Measurements from ENCODE around the gene AKAP14.

DNA sequence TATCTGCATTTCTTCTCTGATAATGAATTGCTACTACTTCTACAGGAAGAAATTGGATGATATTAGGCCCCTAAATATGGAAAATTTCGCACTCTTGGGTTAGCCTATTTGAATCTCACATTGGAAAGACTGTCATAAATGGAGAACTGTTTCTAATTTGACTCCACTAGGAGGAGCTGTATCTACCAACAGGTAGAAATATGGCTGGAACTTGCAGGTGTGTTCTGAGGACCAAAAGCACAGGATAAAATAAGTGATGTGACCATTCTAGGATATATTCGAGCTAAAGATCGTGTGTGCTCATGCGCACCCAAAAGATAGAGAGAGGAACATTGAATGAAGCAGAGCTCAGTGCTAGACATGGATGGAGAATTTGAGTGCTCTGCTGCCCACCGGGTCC is 52.7 kb downstream of the AKAP14 start:
- TF ChIP-seq ZNF114 (CRISPR knock-in tag; IDR thresholded peaks at IDR 0.05) (no peak), POLR2AphosphoS5 (IDR thresholded peaks at IDR 0.05; ENCODE audit: low read depth) (no peak), EZH2phosphoT487 (IDR thresholded peaks at IDR 0.05; ENCODE audit: unreplicated experiment) (no peak), EZH2 (IDR thresholded peaks at IDR 0.05; ENCODE audit: low read depth, unreplicated experiment) (no peak), STAT1 (IDR thresholded peaks at IDR 0.05; ENCODE audit: unreplicated experiment) (no peak), NANOG (IDR thresholded peaks at IDR 0.05; ENCODE audit: borderline replicate concordance) (no peak)
- TF ChIP-seq, protein P1, sequence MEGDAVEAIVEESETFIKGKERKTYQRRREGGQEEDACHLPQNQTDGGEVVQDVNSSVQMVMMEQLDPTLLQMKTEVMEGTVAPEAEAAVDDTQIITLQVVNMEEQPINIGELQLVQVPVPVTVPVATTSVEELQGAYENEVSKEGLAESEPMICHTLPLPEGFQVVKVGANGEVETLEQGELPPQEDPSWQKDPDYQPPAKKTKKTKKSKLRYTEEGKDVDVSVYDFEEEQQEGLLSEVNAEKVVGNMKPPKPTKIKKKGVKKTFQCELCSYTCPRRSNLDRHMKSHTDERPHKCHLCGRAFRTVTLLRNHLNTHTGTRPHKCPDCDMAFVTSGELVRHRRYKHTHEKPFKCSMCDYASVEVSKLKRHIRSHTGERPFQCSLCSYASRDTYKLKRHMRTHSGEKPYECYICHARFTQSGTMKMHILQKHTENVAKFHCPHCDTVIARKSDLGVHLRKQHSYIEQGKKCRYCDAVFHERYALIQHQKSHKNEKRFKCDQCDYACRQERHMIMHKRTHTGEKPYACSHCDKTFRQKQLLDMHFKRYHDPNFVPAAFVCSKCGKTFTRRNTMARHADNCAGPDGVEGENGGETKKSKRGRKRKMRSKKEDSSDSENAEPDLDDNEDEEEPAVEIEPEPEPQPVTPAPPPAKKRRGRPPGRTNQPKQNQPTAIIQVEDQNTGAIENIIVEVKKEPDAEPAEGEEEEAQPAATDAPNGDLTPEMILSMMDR (conservative IDR thresholded peaks at IDR 0.05; ENCODE audit: low read depth in 2 of 2) = peak; percentile 35 to 36
- TF ChIP-seq, protein P2, sequence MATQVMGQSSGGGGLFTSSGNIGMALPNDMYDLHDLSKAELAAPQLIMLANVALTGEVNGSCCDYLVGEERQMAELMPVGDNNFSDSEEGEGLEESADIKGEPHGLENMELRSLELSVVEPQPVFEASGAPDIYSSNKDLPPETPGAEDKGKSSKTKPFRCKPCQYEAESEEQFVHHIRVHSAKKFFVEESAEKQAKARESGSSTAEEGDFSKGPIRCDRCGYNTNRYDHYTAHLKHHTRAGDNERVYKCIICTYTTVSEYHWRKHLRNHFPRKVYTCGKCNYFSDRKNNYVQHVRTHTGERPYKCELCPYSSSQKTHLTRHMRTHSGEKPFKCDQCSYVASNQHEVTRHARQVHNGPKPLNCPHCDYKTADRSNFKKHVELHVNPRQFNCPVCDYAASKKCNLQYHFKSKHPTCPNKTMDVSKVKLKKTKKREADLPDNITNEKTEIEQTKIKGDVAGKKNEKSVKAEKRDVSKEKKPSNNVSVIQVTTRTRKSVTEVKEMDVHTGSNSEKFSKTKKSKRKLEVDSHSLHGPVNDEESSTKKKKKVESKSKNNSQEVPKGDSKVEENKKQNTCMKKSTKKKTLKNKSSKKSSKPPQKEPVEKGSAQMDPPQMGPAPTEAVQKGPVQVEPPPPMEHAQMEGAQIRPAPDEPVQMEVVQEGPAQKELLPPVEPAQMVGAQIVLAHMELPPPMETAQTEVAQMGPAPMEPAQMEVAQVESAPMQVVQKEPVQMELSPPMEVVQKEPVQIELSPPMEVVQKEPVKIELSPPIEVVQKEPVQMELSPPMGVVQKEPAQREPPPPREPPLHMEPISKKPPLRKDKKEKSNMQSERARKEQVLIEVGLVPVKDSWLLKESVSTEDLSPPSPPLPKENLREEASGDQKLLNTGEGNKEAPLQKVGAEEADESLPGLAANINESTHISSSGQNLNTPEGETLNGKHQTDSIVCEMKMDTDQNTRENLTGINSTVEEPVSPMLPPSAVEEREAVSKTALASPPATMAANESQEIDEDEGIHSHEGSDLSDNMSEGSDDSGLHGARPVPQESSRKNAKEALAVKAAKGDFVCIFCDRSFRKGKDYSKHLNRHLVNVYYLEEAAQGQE (IDR thresholded peaks at IDR 0.05; ENCODE audit: unreplicated experiment) = no peak
- TF ChIP-seq, protein P3, sequence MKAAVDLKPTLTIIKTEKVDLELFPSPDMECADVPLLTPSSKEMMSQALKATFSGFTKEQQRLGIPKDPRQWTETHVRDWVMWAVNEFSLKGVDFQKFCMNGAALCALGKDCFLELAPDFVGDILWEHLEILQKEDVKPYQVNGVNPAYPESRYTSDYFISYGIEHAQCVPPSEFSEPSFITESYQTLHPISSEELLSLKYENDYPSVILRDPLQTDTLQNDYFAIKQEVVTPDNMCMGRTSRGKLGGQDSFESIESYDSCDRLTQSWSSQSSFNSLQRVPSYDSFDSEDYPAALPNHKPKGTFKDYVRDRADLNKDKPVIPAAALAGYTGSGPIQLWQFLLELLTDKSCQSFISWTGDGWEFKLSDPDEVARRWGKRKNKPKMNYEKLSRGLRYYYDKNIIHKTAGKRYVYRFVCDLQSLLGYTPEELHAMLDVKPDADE (IDR thresholded peaks at IDR 0.05) = no peak
